Ovary (tissue), 9 donors: Measurements from ENCODE around the gene KPNA4. TPM values are rescaled to one million over a fixed set of nuclear protein-coding genes. Genes with fewer than 3 reads are reported as not detected.

Experiments
- DNase-seq, 5 donors: peaks; one replicate each; pipeline ENCODE4 v3.0.0-alpha.2; 2019 to 2020
- H3K27ac ChIP-seq, 2 donors: fragments of 200-600 bp; one replicate each; pipeline versions ENCODE4 v1.5.1 to v1.8.0; 2019 to 2022
- H3K27me3 ChIP-seq: fragments of 200-600 bp; one replicate; pipeline ENCODE4 v1.8.0; 2022
- H3K36me3 ChIP-seq: fragments of 200-600 bp; sonication (generic); one replicate; pipeline ENCODE4 v1.5.1; 2019
- H3K4me1 ChIP-seq: one replicate; pipeline ENCODE4 v1.8.1; 2013; ENCODE audit warnings: mild to moderate bottlenecking, moderate library complexity; ENCODE audit not compliant: insufficient read depth
- H3K4me3 ChIP-seq: fragments of 200-600 bp; sonication (generic); one replicate; pipeline ENCODE4 v1.5.1; 2017
- H3K9me3 ChIP-seq, 2 donors: fragments of 200-600 bp in 1 of 2; sonication (generic) in 1 of 2; one replicate each; pipeline versions ENCODE4 v1.5.1 to v1.8.1; 2013 to 2019; ENCODE audit warnings: mild to moderate bottlenecking in 1 of 2, moderate library complexity in 1 of 2
- CTCF ChIP-seq, 3 donors: fragments of 450-650 bp in 2 of 3; fragments of 200-600 bp in 1 of 3; IDR thresholded peaks; one replicate each; pipeline versions ENCODE4 v1.5.1 to v1.8.0; 2016 to 2022; ENCODE audit warnings: antibody characterized with exemption in 3 of 3, mild to moderate bottlenecking in 1 of 3
- EP300 ChIP-seq: sonication (generic); formaldehyde crosslinking; IDR thresholded peaks from one replicate; pipeline ENCODE4 v1.6.1; 2017; ENCODE audit warnings: antibody characterized with exemption
- POLR2A ChIP-seq: fragments of 450-650 bp; IDR thresholded peaks from one replicate; pipeline ENCODE4 v1.6.1; 2017; ENCODE audit warnings: antibody characterized with exemption, mild to moderate bottlenecking, moderate library complexity
- WGBS, 3 donors: extraction: QIAGEN DNeasy Blood & Tissue Kit in 1 of 3; methylation state at CpG; one replicate each; pipeline versions ENCODE4 v1.1.5 to v1.1.7; 2013 to 2017; 5-methylcytosine and 5-hydroxymethylcytosine counted together
- intact Hi-C, 4 donors: fragments of 100-400 bp; cut with DNase I; formaldehyde crosslinking; loops; one replicate each; pipeline versions ENCODE4 v1.11.0 to v1.15.1; 2022 to 2023
- polyA plus RNA-seq, 2 donors: library from polyadenylated mRNA; stranded (reverse); fragments of 200-250 nt in 1 of 2; fragments of 350-450 nt in 1 of 2; fragmentation: Illumina TruSeq in 1 of 2; extraction: RNeasy Lipid Tissue Mini Kit (QIAGEN cat#74804) in 1 of 2; gene quantifications; one replicate each; pipeline ENCODE4 v1.2.3, GENCODE V29; 2013 to 2014
- total RNA-seq, 7 donors: library from RNA; depleted of rRNA in 2 of 7; stranded (reverse); fragments of >200 nt in 2 of 7; fragmentation: NEBNext Ultra II Directional in 3 of 7; extraction: Animal tissue kit (Norgen Biotek cat#: 25700) in 3 of 7; gene quantifications; one replicate each; pipeline versions ENCODE4 v1.1.0 to v1.2.4, GENCODE V29; 2016 to 2023
- donor health status: DM: no; HTN: no; CAD: no; lungs with moderate emphysema.
- donor health status: DM: no; HTN: no; CAD: no.
- donor health status: Bipolar disorder and iron deficiency.
- donor health status: DM: yes; HTN: yes; CAD: no.
- donor health status: DM: no; HTN: no; CAD: no.
- donor health status: DM: yes; HTN: yes; CAD: no.

Gene KPNA4
- total and polyA plus RNA-seq, 9 donors: 11.4 to 64.0 (median 36.8) TPM

- Histone ChIP-seq H3K27ac (no peak overlapping the region), H3K4me3 (no peak overlapping the region), H3K27me3 (no peaks in the 10 kb centered on the region), H3K36me3 (no peaks in the 10 kb centered on the region), H3K9me3 (no peaks in the 10 kb centered on the region), H3K4me1 (peaks cover 3% of the 10 kb centered on the region)
- TF ChIP-seq EP300 (no peak), CTCF (IDR thresholded peaks at IDR 0.05) (no peak), POLR2A (no peak)
- intact Hi-C loops: no loop called here
- no peak for DNase-seq
- WGBS, 3 donors: 60 to 72% (median 70%) methylated on average over 2 of the region's 2 CpGs
These were observed 20.4 kb downstream of the KPNA4 start for GRCh38 chr3:160544844-160545503.

- WGBS, 3 donors: 74 to 97% (median 97%) methylated on average over 2 of the region's 2 CpGs
- H3K9me3 ChIP-seq: no peaks in the 10 kb centered on the region
- no peaks in the 10 kb centered on the region for H3K27me3 ChIP-seq
- no peak overlapping the region for H3K27ac ChIP-seq
- intact Hi-C loops: no loop called here
- H3K36me3 ChIP-seq: no peaks in the 10 kb centered on the region
- H3K4me1 ChIP-seq: peaks cover 2% of the 10 kb centered on the region
- TF ChIP-seq POLR2A (no peak), EP300 (no peak), CTCF (IDR thresholded peaks at IDR 0.05) (no peak)
- H3K4me3 ChIP-seq: no peak overlapping the region
- no peak for DNase-seq
These were observed 24.8 kb downstream of the KPNA4 start for GRCh38 chr3:160540551-160540950.

- no peaks in the 10 kb centered on the region for H3K9me3 ChIP-seq
- H3K4me3 ChIP-seq: no peak overlapping the region
- intact Hi-C loops: no loop called here
- H3K4me1 ChIP-seq: peaks cover 2% of the 10 kb centered on the region
- TF ChIP-seq EP300 (no peak), CTCF (IDR thresholded peaks at IDR 0.05) (no peak), POLR2A (no peak)
- H3K36me3 ChIP-seq: no peaks in the 10 kb centered on the region
- H3K27me3 ChIP-seq: no peaks in the 10 kb centered on the region
- no peak overlapping the region for H3K27ac ChIP-seq
- no peak for DNase-seq
These were observed 26.5 kb downstream of the KPNA4 start for GRCh38 chr3:160538895-160539294.

- WGBS, 3 donors: 68 to 73% (median 71%) methylated on average over 1 of the region's 1 CpG
- no peaks in the 10 kb centered on the region for H3K9me3 ChIP-seq
- H3K36me3 ChIP-seq: no peaks in the 10 kb centered on the region
- peaks cover 2% of the 10 kb centered on the region for H3K4me1 ChIP-seq
- H3K27me3 ChIP-seq: no peaks in the 10 kb centered on the region
- TF ChIP-seq POLR2A: no peak
- TF ChIP-seq CTCF (IDR thresholded peaks at IDR 0.05): no peak
- TF ChIP-seq EP300: no peak
- no peak overlapping the region for H3K4me3 ChIP-seq
- intact Hi-C loops: no loop called here
- no peak for DNase-seq
- no peak overlapping the region for H3K27ac ChIP-seq
These were observed 27.6 kb downstream of the KPNA4 start for GRCh38 chr3:160537729-160538128.
